SK-N-MC (cell line): ENCODE results near the gene STX16.

Experiments
- EZH2 ChIP-seq: fragments of 200-600 bp; sonication (generic); IDR thresholded peaks from one replicate; pipeline ENCODE4 v1.6.1; 2017; ENCODE audit warnings: antibody characterized with exemption
- POLR2AphosphoS5 ChIP-seq: IDR thresholded peaks from 2 replicates; pipeline ENCODE4 v1.6.1; 2012; ENCODE audit warnings: mild to moderate bottlenecking, low read depth, low read length, borderline replicate concordance

GRCh38 chr20:58715801-58716475, 64.9 kb downstream of the STX16 start:
- TF ChIP-seq EZH2 (no peak), POLR2AphosphoS5 (no peak)
